ENCODE results near the gene VWA8.

The VWA8 gene

GRCh38 chr13:41991936-41992335, 31.0 kb upstream of the VWA8 start:
- Histone ChIP-seq H3K4me3 (ENCODE audit: low read depth in 1 of 5, low read length in 5 of 5) (no peak overlapping the region), H3K27ac (ENCODE audit: low read depth, low read length) (no peak overlapping the region), H3K36me3 (ENCODE audit: control insufficient read depth in 5 of 5, insufficient read depth in 5 of 5, low read length in 5 of 5) (no peaks in the 10 kb centered on the region), H3K27me3 (ENCODE audit: control insufficient read depth in 5 of 5, insufficient read depth in 4 of 5, low read length in 5 of 5) (no peaks in the 10 kb centered on the region), H3K9ac (ENCODE audit: low read length in 5 of 5) (no peak overlapping the region), H3K9me3 (ENCODE audit: control insufficient read depth in 5 of 5, low read length in 5 of 5) (no peaks in the 10 kb centered on the region), H3K4me1 (ENCODE audit: control insufficient read depth in 5 of 5, insufficient read depth in 5 of 5, low read length in 5 of 5) (no peaks in the 10 kb centered on the region)

GRCh38 chr13:41988244-41988643, 27.3 kb upstream of the VWA8 start:
- H3K9me3 ChIP-seq (ENCODE audit: control insufficient read depth in 5 of 5, low read length in 5 of 5), result no peaks in the 10 kb centered on the region
- no peaks in the 10 kb centered on the region for H3K4me1 ChIP-seq (ENCODE audit: control insufficient read depth in 5 of 5, insufficient read depth in 5 of 5, low read length in 5 of 5)
- no peak overlapping the region for H3K9ac ChIP-seq (ENCODE audit: low read length in 5 of 5)
- H3K36me3 ChIP-seq (ENCODE audit: control insufficient read depth in 5 of 5, insufficient read depth in 5 of 5, low read length in 5 of 5), result no peaks in the 10 kb centered on the region
- H3K27me3 ChIP-seq (ENCODE audit: control insufficient read depth in 5 of 5, insufficient read depth in 4 of 5, low read length in 5 of 5), result no peaks in the 10 kb centered on the region
- H3K4me3 ChIP-seq (ENCODE audit: low read depth in 1 of 5, low read length in 5 of 5), result no peak overlapping the region
- no peak overlapping the region for H3K27ac ChIP-seq (ENCODE audit: low read depth, low read length)

- no peak overlapping the region for H3K4me3 ChIP-seq (ENCODE audit: low read depth in 1 of 5, low read length in 5 of 5)
- H3K27ac ChIP-seq (ENCODE audit: low read depth, low read length), result no peak overlapping the region
- H3K9ac ChIP-seq (ENCODE audit: low read length in 5 of 5), result no peak overlapping the region
- no peaks in the 10 kb centered on the region for H3K4me1 ChIP-seq (ENCODE audit: control insufficient read depth in 5 of 5, insufficient read depth in 5 of 5, low read length in 5 of 5)
- no peaks in the 10 kb centered on the region for H3K36me3 ChIP-seq (ENCODE audit: control insufficient read depth in 5 of 5, insufficient read depth in 5 of 5, low read length in 5 of 5)
- H3K27me3 ChIP-seq (ENCODE audit: control insufficient read depth in 5 of 5, insufficient read depth in 4 of 5, low read length in 5 of 5), result no peaks in the 10 kb centered on the region
- H3K9me3 ChIP-seq (ENCODE audit: control insufficient read depth in 5 of 5, low read length in 5 of 5), result no peaks in the 10 kb centered on the region
These were observed 25.0 kb upstream of the VWA8 start for GRCh38 chr13:41985788-41986508.

GRCh38 chr13:41981951-41982715, 21.2 kb upstream of the VWA8 start:
- Histone ChIP-seq H3K27ac (ENCODE audit: low read depth, low read length) (no peak overlapping the region), H3K9me3 (ENCODE audit: control insufficient read depth in 5 of 5, low read length in 5 of 5) (no peaks in the 10 kb centered on the region), H3K4me3 (ENCODE audit: low read depth in 1 of 5, low read length in 5 of 5) (no peak overlapping the region), H3K4me1 (ENCODE audit: control insufficient read depth in 5 of 5, insufficient read depth in 5 of 5, low read length in 5 of 5) (no peaks in the 10 kb centered on the region), H3K9ac (ENCODE audit: low read length in 5 of 5) (no peak overlapping the region), H3K36me3 (ENCODE audit: control insufficient read depth in 5 of 5, insufficient read depth in 5 of 5, low read length in 5 of 5) (no peaks in the 10 kb centered on the region), H3K27me3 (ENCODE audit: control insufficient read depth in 5 of 5, insufficient read depth in 4 of 5, low read length in 5 of 5) (no peaks in the 10 kb centered on the region)

GRCh38 chr13:41978007-41978406, 17.1 kb upstream of the VWA8 start:
- Histone ChIP-seq H3K9me3 (ENCODE audit: control insufficient read depth in 5 of 5, low read length in 5 of 5) (no peaks in the 10 kb centered on the region), H3K9ac (ENCODE audit: low read length in 5 of 5) (no peak overlapping the region), H3K4me1 (ENCODE audit: control insufficient read depth in 5 of 5, insufficient read depth in 5 of 5, low read length in 5 of 5) (peaks cover 0 to 7% (median 0%) of the 10 kb centered on the region in 5 donors), H3K27ac (ENCODE audit: low read depth, low read length) (no peak overlapping the region), H3K4me3 (ENCODE audit: low read depth in 1 of 5, low read length in 5 of 5) (no peak overlapping the region), H3K27me3 (ENCODE audit: control insufficient read depth in 5 of 5, insufficient read depth in 4 of 5, low read length in 5 of 5) (no peaks in the 10 kb centered on the region), H3K36me3 (ENCODE audit: control insufficient read depth in 5 of 5, insufficient read depth in 5 of 5, low read length in 5 of 5) (no peaks in the 10 kb centered on the region)

GRCh38 chr13:41976476-41976875, 15.6 kb upstream of the VWA8 start:
- Histone ChIP-seq H3K9ac (ENCODE audit: low read length in 5 of 5) (no peak overlapping the region), H3K9me3 (ENCODE audit: control insufficient read depth in 5 of 5, low read length in 5 of 5) (no peaks in the 10 kb centered on the region), H3K36me3 (ENCODE audit: control insufficient read depth in 5 of 5, insufficient read depth in 5 of 5, low read length in 5 of 5) (no peaks in the 10 kb centered on the region), H3K27ac (ENCODE audit: low read depth, low read length) (no peak overlapping the region), H3K4me3 (ENCODE audit: low read depth in 1 of 5, low read length in 5 of 5) (no peak overlapping the region), H3K4me1 (ENCODE audit: control insufficient read depth in 5 of 5, insufficient read depth in 5 of 5, low read length in 5 of 5) (peaks cover 0 to 7% (median 0%) of the 10 kb centered on the region in 5 donors), H3K27me3 (ENCODE audit: control insufficient read depth in 5 of 5, insufficient read depth in 4 of 5, low read length in 5 of 5) (no peaks in the 10 kb centered on the region)

GRCh38 chr13:41974262-41974900, 13.5 kb upstream of the VWA8 start:
- no peaks in the 10 kb centered on the region for H3K9me3 ChIP-seq (ENCODE audit: control insufficient read depth in 5 of 5, low read length in 5 of 5)
- H3K27ac ChIP-seq (ENCODE audit: low read depth, low read length), result no peak overlapping the region
- no peak overlapping the region for H3K9ac ChIP-seq (ENCODE audit: low read length in 5 of 5)
- H3K4me3 ChIP-seq (ENCODE audit: low read depth in 1 of 5, low read length in 5 of 5), result no peak overlapping the region
- no peaks in the 10 kb centered on the region for H3K27me3 ChIP-seq (ENCODE audit: control insufficient read depth in 5 of 5, insufficient read depth in 4 of 5, low read length in 5 of 5)
- no peaks in the 10 kb centered on the region for H3K36me3 ChIP-seq (ENCODE audit: control insufficient read depth in 5 of 5, insufficient read depth in 5 of 5, low read length in 5 of 5)
- peaks cover 0 to 7% (median 0%) of the 10 kb centered on the region in 5 donors for H3K4me1 ChIP-seq (ENCODE audit: control insufficient read depth in 5 of 5, insufficient read depth in 5 of 5, low read length in 5 of 5)

- Histone ChIP-seq H3K27ac (ENCODE audit: low read depth, low read length) (no peak overlapping the region), H3K27me3 (ENCODE audit: control insufficient read depth in 5 of 5, insufficient read depth in 4 of 5, low read length in 5 of 5) (no peaks in the 10 kb centered on the region), H3K4me3 (ENCODE audit: low read depth in 1 of 5, low read length in 5 of 5) (peak overlapping the region in 2 of 5 donors; percentile 39 to 55), H3K36me3 (ENCODE audit: control insufficient read depth in 5 of 5, insufficient read depth in 5 of 5, low read length in 5 of 5) (no peaks in the 10 kb centered on the region), H3K9ac (ENCODE audit: low read length in 5 of 5) (no peak overlapping the region), H3K4me1 (ENCODE audit: control insufficient read depth in 5 of 5, insufficient read depth in 5 of 5, low read length in 5 of 5) (peaks cover 0 to 7% (median 0%) of the 10 kb centered on the region in 5 donors), H3K9me3 (ENCODE audit: control insufficient read depth in 5 of 5, low read length in 5 of 5) (peaks cover 0 to 3% (median 0%) of the 10 kb centered on the region in 5 donors)
These were observed 12.4 kb upstream of the VWA8 start for GRCh38 chr13:41973247-41973741.

- Histone ChIP-seq H3K4me1 (ENCODE audit: control insufficient read depth in 5 of 5, insufficient read depth in 5 of 5, low read length in 5 of 5) (peaks cover 0 to 7% (median 0%) of the 10 kb centered on the region in 5 donors), H3K4me3 (ENCODE audit: low read depth in 1 of 5, low read length in 5 of 5) (no peak overlapping the region), H3K9ac (ENCODE audit: low read length in 5 of 5) (no peak overlapping the region), H3K36me3 (ENCODE audit: control insufficient read depth in 5 of 5, insufficient read depth in 5 of 5, low read length in 5 of 5) (no peaks in the 10 kb centered on the region), H3K27ac (ENCODE audit: low read depth, low read length) (no peak overlapping the region), H3K9me3 (ENCODE audit: control insufficient read depth in 5 of 5, low read length in 5 of 5) (peaks cover 0 to 3% (median 0%) of the 10 kb centered on the region in 5 donors), H3K27me3 (ENCODE audit: control insufficient read depth in 5 of 5, insufficient read depth in 4 of 5, low read length in 5 of 5) (no peaks in the 10 kb centered on the region)
These were observed 10.9 kb upstream of the VWA8 start for GRCh38 chr13:41971848-41972247.

- no peaks in the 10 kb centered on the region for H3K36me3 ChIP-seq (ENCODE audit: control insufficient read depth in 5 of 5, insufficient read depth in 5 of 5, low read length in 5 of 5)
- peaks cover 0 to 7% (median 0%) of the 10 kb centered on the region in 5 donors for H3K4me1 ChIP-seq (ENCODE audit: control insufficient read depth in 5 of 5, insufficient read depth in 5 of 5, low read length in 5 of 5)
- H3K27me3 ChIP-seq (ENCODE audit: control insufficient read depth in 5 of 5, insufficient read depth in 4 of 5, low read length in 5 of 5), result no peaks in the 10 kb centered on the region
- H3K27ac ChIP-seq (ENCODE audit: low read depth, low read length), result no peak overlapping the region
- H3K4me3 ChIP-seq (ENCODE audit: low read depth in 1 of 5, low read length in 5 of 5), result no peak overlapping the region
- H3K9ac ChIP-seq (ENCODE audit: low read length in 5 of 5), result no peak overlapping the region
- peaks cover 0 to 3% (median 0%) of the 10 kb centered on the region in 5 donors for H3K9me3 ChIP-seq (ENCODE audit: control insufficient read depth in 5 of 5, low read length in 5 of 5)
These were observed 10.0 kb upstream of the VWA8 start for GRCh38 chr13:41970918-41971317.

Measured in subcutaneous abdominal adipose tissue (tissue), 5 donors.